ENCODE measurements around the gene ZBTB1.
A peak's percentile ranks its signal among the peaks of the same experiment; 100 is the strongest.

ZBTB1 gene

GRCh38 chr14:64465191-64465822 is 39.3 kb upstream of the ZBTB1 start, which contains the start of gene AKAP5:
AKAP5 (plus strand) TSS chr14:64465499; CDS start chr14:64468395, 2,896 bp downstream.
- ChIA-PET POLR2A (interaction anchor here (0.5 kb wide), 1 partner anchor 32 kb away, joined by 4 read pairs; no protein-coding TSS in a partner anchor), CTCF (interaction anchor here (1.0 to 3.6 kb wide), 8 partner anchors 10 to 38 kb away, joined by 4 to 25 read pairs (median 10); partner anchors contain the start of gene ZBTB25)
- TF ChIP-seq CTCF (IDR thresholded peaks at IDR 0.05; ENCODE audit: control extremely low read depth, extremely low read depth, low read depth, missing control alignments), result no peak
- DNase-seq (ENCODE audit: extremely low spot score), result peak; percentile 78

- POLR2A ChIA-PET, result interaction anchor here (0.5 kb wide), 1 partner anchor 32 kb away, joined by 4 read pairs; no protein-coding TSS in a partner anchor
- CTCF ChIA-PET, result interaction anchor here (1.1 to 2.5 kb wide), 5 partner anchors 9 to 123 kb away, joined by 4 to 19 read pairs (median 7); no protein-coding TSS in a partner anchor
- no peak for DNase-seq (ENCODE audit: extremely low spot score)
- TF ChIP-seq CTCF (IDR thresholded peaks at IDR 0.05; ENCODE audit: control extremely low read depth, extremely low read depth, low read depth, missing control alignments), result no peak
Observed at GRCh38 chr14:64465831-64466554, 38.6 kb upstream of the ZBTB1 start.

- ChIA-PET CTCF (interaction anchor here (1.0 to 2.5 kb wide), 4 partner anchors 10 to 124 kb away, joined by 3 to 19 read pairs (median 9); no protein-coding TSS in a partner anchor), POLR2A (no interaction called here)
- DNase-seq (ENCODE audit: extremely low spot score), result no peak
- TF ChIP-seq CTCF (IDR thresholded peaks at IDR 0.05; ENCODE audit: control extremely low read depth, extremely low read depth, low read depth, missing control alignments), result no peak
Observed at GRCh38 chr14:64467101-64467500, 37.5 kb upstream of the ZBTB1 start.

- no peak for DNase-seq (ENCODE audit: extremely low spot score)
- ChIA-PET CTCF (interaction anchor here (1.0 to 2.5 kb wide), 3 partner anchors 9 to 38 kb away, joined by 3 to 19 read pairs (median 13); no protein-coding TSS in a partner anchor), POLR2A (interaction anchor here (0.5 kb wide), 1 partner anchor 80 kb away, joined by 3 read pairs; the partner anchor contains the start of gene MTHFD1)
- no peak for TF ChIP-seq CTCF (IDR thresholded peaks at IDR 0.05; ENCODE audit: control extremely low read depth, extremely low read depth, low read depth, missing control alignments)
Observed at GRCh38 chr14:64467566-64467965, 37.0 kb upstream of the ZBTB1 start.

- no peak for TF ChIP-seq CTCF (IDR thresholded peaks at IDR 0.05; ENCODE audit: control extremely low read depth, extremely low read depth, low read depth, missing control alignments)
- DNase-seq (ENCODE audit: extremely low spot score), result no peak
- ChIA-PET CTCF (interaction anchor here (1.3 to 3.8 kb wide), 3 partner anchors 10 to 72 kb away, joined by 4 to 18 read pairs (median 7); partner anchors contain the start of gene HSPA2), POLR2A (no interaction called here)
Observed at GRCh38 chr14:64468451-64468850, 36.1 kb upstream of the ZBTB1 start.

- ChIA-PET POLR2A (no interaction called here), CTCF (interaction anchor here (1.0 to 8.0 kb wide), 3 partner anchors 9 to 130 kb away, joined by 3 to 57 read pairs (median 4); no protein-coding TSS in a partner anchor)
- no peak for DNase-seq (ENCODE audit: extremely low spot score)
- TF ChIP-seq CTCF (IDR thresholded peaks at IDR 0.05; ENCODE audit: control extremely low read depth, extremely low read depth, low read depth, missing control alignments), result no peak
Observed at GRCh38 chr14:64474041-64474440, 30.5 kb upstream of the ZBTB1 start.
